Measurements from ENCODE around the gene CD44.

Gene CD44

GRCh38 chr11:35157814-35158700 is 19.1 kb downstream of the CD44 start:
- no peak for DNase-seq (ENCODE audit: low read depth)
- no peak for TF ChIP-seq CTCF (conservative IDR thresholded peaks at IDR 0.05; ENCODE audit: low read depth, low read length)
- H3K4me3 ChIP-seq (ENCODE audit: low read length), result no peak overlapping the region

- TF ChIP-seq CTCF (conservative IDR thresholded peaks at IDR 0.05; ENCODE audit: low read depth, low read length), result no peak
- DNase-seq (ENCODE audit: low read depth), result no peak
- H3K4me3 ChIP-seq (ENCODE audit: low read length), result no peak overlapping the region
These were observed 19.9 kb downstream of the CD44 start for GRCh38 chr11:35158701-35159510.

- TF ChIP-seq CTCF (conservative IDR thresholded peaks at IDR 0.05; ENCODE audit: low read depth, low read length), result no peak
- no peak overlapping the region for H3K4me3 ChIP-seq (ENCODE audit: low read length)
- no peak for DNase-seq (ENCODE audit: low read depth)
These were observed 21.4 kb downstream of the CD44 start for GRCh38 chr11:35160246-35160824.

GRCh38 chr11:35160902-35161597 is 22.1 kb downstream of the CD44 start:
- no peak for TF ChIP-seq CTCF (conservative IDR thresholded peaks at IDR 0.05; ENCODE audit: low read depth, low read length)

GRCh38 chr11:35162745-35163144 is 23.8 kb downstream of the CD44 start:
- H3K4me3 ChIP-seq (ENCODE audit: low read length), result no peak overlapping the region
- no peak for TF ChIP-seq CTCF (conservative IDR thresholded peaks at IDR 0.05; ENCODE audit: low read depth, low read length)
- DNase-seq (ENCODE audit: low read depth), result no peak

More at GRCh38 chr11:35160902-35161597, 22.1 kb downstream of the CD44 start:
- no peak for DNase-seq (ENCODE audit: low read depth)
- H3K4me3 ChIP-seq (ENCODE audit: low read length), result no peak overlapping the region

- no peak for DNase-seq (ENCODE audit: low read depth)
- no peak overlapping the region for H3K4me3 ChIP-seq (ENCODE audit: low read length)
- no peak for TF ChIP-seq CTCF (conservative IDR thresholded peaks at IDR 0.05; ENCODE audit: low read depth, low read length)
These were observed 24.2 kb downstream of the CD44 start for GRCh38 chr11:35163209-35163608.
